ENCODE results near the gene TLX1. TPM values are rescaled to one million over a fixed set of nuclear protein-coding genes. Genes with fewer than 3 reads are reported as not detected.

TLX1 gene
- total and polyA plus RNA-seq, 9 of the 15 experiments (the other 6 are each of a cell fraction or from before 2014, with no cell fraction given), result 0.03 to 3.3 (median 0.19) TPM; not detected in 1

DNA sequence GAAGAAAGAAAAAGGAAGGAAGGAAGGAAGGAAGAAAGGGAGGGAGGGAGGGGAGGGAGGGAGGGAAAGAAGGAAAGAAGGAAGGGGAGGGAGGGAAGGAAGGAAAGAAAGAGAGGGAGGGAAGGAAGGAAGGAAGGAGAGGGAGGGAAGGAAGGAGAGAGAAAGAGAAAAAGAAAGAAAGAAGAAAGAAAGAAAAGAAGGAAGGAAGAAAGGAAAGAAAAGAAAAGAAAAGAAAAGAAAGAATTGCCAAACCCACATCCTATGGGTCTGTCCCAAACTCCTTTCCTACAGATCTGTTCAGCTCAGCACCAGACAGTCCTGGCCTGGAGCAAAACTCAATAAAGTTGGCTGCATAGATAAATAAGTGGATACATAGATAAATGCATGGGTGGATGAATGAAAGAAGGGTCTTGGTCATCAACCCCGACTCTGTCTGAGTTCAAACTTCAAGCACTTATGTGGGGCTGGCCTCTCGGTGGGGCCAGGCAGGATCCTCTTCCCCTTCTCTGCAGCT, 17.2 kb upstream of the TLX1 start:
- ATAC-seq (no peak), FAIRE-seq (no peak), DNase-seq (ENCODE audit: extremely low read depth in 1 of 4, low spot score in 3 of 4) (no peak)
- Histone ChIP-seq H3K27me3 (ENCODE audit: control insufficient read depth in 2 of 2, insufficient read depth in 2 of 2, low read length in 2 of 2) (peaks cover 3 to 22% of the 10 kb centered on the region in 2 experiments; a peak in 3 of 5 replicates), H3K27ac (ENCODE audit: extremely low read depth, low read depth, low read length) (no peak overlapping the region), H3K4me3 (no peak overlapping the region), H3K9me1 (ENCODE audit: control insufficient read depth, insufficient read depth, low read length) (no peaks in the 10 kb centered on the region), H3K79me2 (ENCODE audit: control insufficient read depth, insufficient read depth, low read length) (no peaks in the 10 kb centered on the region), H4K20me1 (replicated peaks; ENCODE audit: control insufficient read depth, insufficient read depth, low read length) (no peaks in the 10 kb centered on the region), H3K4me1 (replicated peaks in 1 of 2; ENCODE audit: control insufficient read depth in 2 of 2, insufficient read depth in 2 of 2, low read length in 2 of 2) (no peaks in the 10 kb centered on the region; a peak in 1 of 5 replicates), H3K4me2 (ENCODE audit: insufficient read depth, low read length) (no peak overlapping the region), H2AFZ (ENCODE audit: low read depth, low read length) (no peak overlapping the region), H3K9me3 (replicated peaks; ENCODE audit: control insufficient read depth, insufficient read depth, low read depth, low read length) (no peaks in the 10 kb centered on the region), H3K9ac (ENCODE audit: insufficient read depth in 1 of 2, low read depth in 2 of 2, low read length in 2 of 2) (no peak overlapping the region), H3K36me3 (ENCODE audit: control insufficient read depth, insufficient read depth, low read length) (no peaks in the 10 kb centered on the region)
- 0% methylated on average over 2 of the region's 2 CpGs for WGBS (ENCODE audit: insufficient coverage, low coverage, missing lambda C conversion rate)
- intact Hi-C loops (cut with micrococcal nuclease) (no loop called here), in situ Hi-C loops (cut with MboI) (no loop called here)
- no TSS peak for BruUV-seq (replicated peaks)
- ChIA-PET CTCF (ENCODE audit: low intra/inter-chr PET ratio) (no interaction called here), POLR2A (no interaction called here)
- TF ChIP-seq ZNF347 (CRISPR knock-in tag; IDR thresholded peaks at IDR 0.05; ENCODE audit: low read depth), result no peak
- TF ChIP-seq MBD2 (IDR thresholded peaks at IDR 0.05; ENCODE audit: borderline replicate concordance, low read depth), result no peak
- no peak for TF ChIP-seq ILF3 (IDR thresholded peaks at IDR 0.05; ENCODE audit: borderline replicate concordance)
- TF ChIP-seq, protein P1, sequence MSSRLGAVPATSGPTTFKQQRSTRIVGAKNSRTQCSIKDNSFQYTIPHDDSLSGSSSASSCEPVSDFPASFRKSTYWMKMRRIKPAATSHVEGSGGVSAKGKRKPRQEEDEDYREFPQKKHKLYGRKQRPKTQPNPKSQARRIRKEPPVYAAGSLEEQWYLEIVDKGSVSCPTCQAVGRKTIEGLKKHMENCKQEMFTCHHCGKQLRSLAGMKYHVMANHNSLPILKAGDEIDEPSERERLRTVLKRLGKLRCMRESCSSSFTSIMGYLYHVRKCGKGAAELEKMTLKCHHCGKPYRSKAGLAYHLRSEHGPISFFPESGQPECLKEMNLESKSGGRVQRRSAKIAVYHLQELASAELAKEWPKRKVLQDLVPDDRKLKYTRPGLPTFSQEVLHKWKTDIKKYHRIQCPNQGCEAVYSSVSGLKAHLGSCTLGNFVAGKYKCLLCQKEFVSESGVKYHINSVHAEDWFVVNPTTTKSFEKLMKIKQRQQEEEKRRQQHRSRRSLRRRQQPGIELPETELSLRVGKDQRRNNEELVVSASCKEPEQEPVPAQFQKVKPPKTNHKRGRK (tag; IDR thresholded peaks at IDR 0.05), result peak; percentile 51; the same call in 1 of the 2 replicates

DNA sequence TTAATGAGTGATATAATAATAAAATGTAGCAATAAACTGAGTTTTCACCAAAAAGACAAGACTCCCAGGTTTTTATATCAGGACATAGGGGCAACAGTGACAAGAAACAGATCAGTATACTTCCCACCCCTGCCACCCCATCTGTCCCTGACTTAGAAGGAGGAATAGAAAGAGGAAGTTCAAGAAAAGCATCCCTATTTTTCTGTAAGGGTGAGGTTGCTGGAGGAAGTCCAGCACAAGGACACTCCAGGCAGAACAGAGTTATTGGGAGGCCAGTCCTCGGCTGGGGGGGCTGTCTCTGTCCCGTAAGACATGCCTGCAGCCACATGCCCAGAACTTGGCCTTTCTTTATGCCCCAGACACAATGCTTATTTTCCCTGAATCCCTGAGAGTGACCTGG, 16.5 kb upstream of the TLX1 start:
- WGBS (ENCODE audit: insufficient coverage, low coverage, missing lambda C conversion rate), result 0% methylated on average over 2 of the region's 2 CpGs
- no peak for TF ChIP-seq PTRF (tag; IDR thresholded peaks at IDR 0.05)
- TF ChIP-seq, protein P2, sequence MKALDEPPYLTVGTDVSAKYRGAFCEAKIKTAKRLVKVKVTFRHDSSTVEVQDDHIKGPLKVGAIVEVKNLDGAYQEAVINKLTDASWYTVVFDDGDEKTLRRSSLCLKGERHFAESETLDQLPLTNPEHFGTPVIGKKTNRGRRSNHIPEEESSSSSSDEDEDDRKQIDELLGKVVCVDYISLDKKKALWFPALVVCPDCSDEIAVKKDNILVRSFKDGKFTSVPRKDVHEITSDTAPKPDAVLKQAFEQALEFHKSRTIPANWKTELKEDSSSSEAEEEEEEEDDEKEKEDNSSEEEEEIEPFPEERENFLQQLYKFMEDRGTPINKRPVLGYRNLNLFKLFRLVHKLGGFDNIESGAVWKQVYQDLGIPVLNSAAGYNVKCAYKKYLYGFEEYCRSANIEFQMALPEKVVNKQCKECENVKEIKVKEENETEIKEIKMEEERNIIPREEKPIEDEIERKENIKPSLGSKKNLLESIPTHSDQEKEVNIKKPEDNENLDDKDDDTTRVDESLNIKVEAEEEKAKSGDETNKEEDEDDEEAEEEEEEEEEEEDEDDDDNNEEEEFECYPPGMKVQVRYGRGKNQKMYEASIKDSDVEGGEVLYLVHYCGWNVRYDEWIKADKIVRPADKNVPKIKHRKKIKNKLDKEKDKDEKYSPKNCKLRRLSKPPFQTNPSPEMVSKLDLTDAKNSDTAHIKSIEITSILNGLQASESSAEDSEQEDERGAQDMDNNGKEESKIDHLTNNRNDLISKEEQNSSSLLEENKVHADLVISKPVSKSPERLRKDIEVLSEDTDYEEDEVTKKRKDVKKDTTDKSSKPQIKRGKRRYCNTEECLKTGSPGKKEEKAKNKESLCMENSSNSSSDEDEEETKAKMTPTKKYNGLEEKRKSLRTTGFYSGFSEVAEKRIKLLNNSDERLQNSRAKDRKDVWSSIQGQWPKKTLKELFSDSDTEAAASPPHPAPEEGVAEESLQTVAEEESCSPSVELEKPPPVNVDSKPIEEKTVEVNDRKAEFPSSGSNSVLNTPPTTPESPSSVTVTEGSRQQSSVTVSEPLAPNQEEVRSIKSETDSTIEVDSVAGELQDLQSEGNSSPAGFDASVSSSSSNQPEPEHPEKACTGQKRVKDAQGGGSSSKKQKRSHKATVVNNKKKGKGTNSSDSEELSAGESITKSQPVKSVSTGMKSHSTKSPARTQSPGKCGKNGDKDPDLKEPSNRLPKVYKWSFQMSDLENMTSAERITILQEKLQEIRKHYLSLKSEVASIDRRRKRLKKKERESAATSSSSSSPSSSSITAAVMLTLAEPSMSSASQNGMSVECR (CRISPR knock-in tag; IDR thresholded peaks at IDR 0.05), result no peak
- no peak for TF ChIP-seq FOSL1 (tag; conservative IDR thresholded peaks at IDR 0.05)
- TF ChIP-seq ZNF644 (tag; IDR thresholded peaks at IDR 0.05; ENCODE audit: low read depth), result no peak

More for the DNA sequence above, 16.5 kb upstream of the TLX1 start:
- Histone ChIP-seq H3K36me3 (ENCODE audit: control insufficient read depth, insufficient read depth, low read length) (no peaks in the 10 kb centered on the region), H3K4me3 (no peak overlapping the region), H2AFZ (ENCODE audit: low read depth, low read length) (no peak overlapping the region), H3K4me1 (replicated peaks in 1 of 2; ENCODE audit: control insufficient read depth in 2 of 2, insufficient read depth in 2 of 2, low read length in 2 of 2) (no peaks in the 10 kb centered on the region; a peak in 1 of 5 replicates), H4K20me1 (replicated peaks; ENCODE audit: control insufficient read depth, insufficient read depth, low read length) (no peaks in the 10 kb centered on the region), H3K9me3 (replicated peaks; ENCODE audit: control insufficient read depth, insufficient read depth, low read depth, low read length) (no peaks in the 10 kb centered on the region), H3K27me3 (ENCODE audit: control insufficient read depth in 2 of 2, insufficient read depth in 2 of 2, low read length in 2 of 2) (peaks cover 3 to 22% of the 10 kb centered on the region in 2 experiments; a peak in 3 of 5 replicates), H3K9ac (ENCODE audit: insufficient read depth in 1 of 2, low read depth in 2 of 2, low read length in 2 of 2) (no peak overlapping the region), H3K79me2 (ENCODE audit: control insufficient read depth, insufficient read depth, low read length) (no peaks in the 10 kb centered on the region), H3K27ac (ENCODE audit: extremely low read depth, low read depth, low read length) (no peak overlapping the region), H3K4me2 (ENCODE audit: insufficient read depth, low read length) (no peak overlapping the region), H3K9me1 (ENCODE audit: control insufficient read depth, insufficient read depth, low read length) (no peaks in the 10 kb centered on the region)
- no peak for FAIRE-seq
- CTCF ChIA-PET (ENCODE audit: low intra/inter-chr PET ratio), result no interaction called here
- no TSS peak for BruUV-seq (replicated peaks)
- no peak for DNase-seq (ENCODE audit: extremely low read depth in 1 of 4, low spot score in 3 of 4)
- POLR2A ChIA-PET, result no interaction called here
- in situ Hi-C loops (cut with MboI), result no loop called here
- ATAC-seq, result no peak
- intact Hi-C loops (cut with micrococcal nuclease), result no loop called here
